KG1 (cell line): ENCODE data around the gene SDHA.
A peak's percentile ranks its signal among the peaks of the same experiment; 100 is the strongest.
"Not testable (repeated sequence)": the region's sequence is repeated elsewhere in the genome, so short reads cannot be mapped to it uniquely, and the experiment has no call there.

ENCODE experiments used
- DNase-seq: peaks from one replicate; lab custom pipeline; 2025; lab: John Stamatoyannopoulos, UW

SDHA gene

GRCh38 chr5:186091-187041 is 31.8 kb upstream of the SDHA start:
- no peak for DNase-seq

DNA sequence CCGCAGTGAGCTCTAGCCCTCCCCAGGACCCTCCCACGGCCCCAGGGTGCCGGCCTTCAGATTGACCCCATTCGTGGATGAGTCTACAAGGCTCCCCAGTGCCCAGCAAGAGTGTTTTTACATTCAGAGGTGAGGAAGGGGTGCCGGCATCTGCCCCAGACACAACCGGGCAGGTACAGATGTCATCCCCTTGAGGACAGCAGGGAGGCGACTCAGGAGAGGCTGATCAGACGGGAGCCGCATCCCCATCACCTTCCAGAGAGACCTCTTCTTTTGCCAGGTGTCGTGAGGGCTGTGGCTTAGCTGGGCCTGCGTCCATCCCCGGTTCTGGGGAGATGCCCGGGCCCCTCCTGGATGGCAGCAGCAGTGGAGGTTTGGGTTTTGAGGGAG is 31.1 kb upstream of the SDHA start:
- DNase-seq, result no peak

DNA sequence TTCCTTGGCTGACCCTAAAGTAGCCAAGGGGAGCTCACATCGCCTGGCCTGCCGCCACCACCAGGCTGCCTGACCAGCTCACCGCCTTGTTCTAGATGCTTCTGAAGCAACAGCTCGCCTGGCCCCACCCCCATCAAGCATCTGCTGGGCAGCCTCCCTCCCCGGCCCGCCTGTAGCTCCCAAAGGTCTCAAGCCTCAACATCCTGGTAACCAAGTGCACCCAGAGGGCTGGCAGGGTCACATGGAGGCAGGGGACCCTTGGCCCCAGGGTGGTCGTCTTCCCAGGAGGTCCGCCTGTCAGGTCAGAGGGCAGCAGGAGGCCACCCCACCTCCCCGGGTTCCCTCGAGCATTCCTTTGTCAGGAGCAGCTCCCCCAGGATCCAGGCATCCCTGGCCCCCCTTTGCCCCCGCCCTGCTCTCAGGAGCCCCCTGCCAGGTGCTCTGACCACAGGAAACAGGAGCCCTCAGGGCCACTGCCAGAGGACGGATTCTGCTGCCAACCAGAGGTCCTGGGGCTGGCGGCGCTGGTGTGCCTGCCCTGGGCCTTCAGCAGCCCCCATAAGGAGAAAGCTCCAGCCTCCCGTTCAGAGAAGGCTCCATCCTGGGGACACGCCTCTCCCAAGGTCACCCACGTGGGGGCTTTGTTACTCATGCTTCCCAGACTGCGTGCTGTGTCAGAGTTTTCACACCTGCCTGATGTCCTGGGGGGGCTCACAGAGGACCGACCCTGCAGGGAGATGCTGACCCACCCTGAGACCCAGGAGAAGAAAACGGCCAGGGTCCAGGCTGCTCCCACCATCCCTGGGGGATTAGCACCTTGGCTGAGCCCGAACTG is 30.3 kb upstream of the SDHA start:
- no peak for DNase-seq

- DNase-seq, result peak; percentile 50
Measured at GRCh38 chr5:188488-189481, 29.3 kb upstream of the SDHA start.

DNA sequence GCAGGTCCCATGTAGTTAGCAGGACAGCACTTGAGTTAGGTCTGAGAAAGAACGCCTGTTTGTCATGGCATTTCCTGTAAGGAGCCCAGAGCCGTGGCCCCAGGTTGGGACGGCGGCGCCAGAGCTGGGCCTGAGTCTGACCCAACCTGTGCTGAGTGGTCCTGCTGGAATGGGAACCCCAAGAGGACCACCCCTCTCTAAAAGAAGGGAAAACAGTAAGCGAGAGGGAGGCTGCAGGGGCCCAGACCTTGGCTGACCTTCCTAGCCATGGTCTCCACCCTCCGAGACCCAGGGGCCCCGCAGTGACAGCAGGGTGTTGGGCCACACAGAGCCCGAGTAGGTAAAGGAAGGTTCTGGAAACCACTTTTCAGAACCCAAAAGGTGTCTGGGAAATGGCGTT is 28.6 kb upstream of the SDHA start:
- no peak for DNase-seq

- DNase-seq, result no peak
Measured at GRCh38 chr5:189976-190365, 28.1 kb upstream of the SDHA start.

GRCh38 chr5:190366-191035 is 27.6 kb upstream of the SDHA start:
- DNase-seq, result no peak

GRCh38 chr5:191036-191948 is 26.8 kb upstream of the SDHA start, which contains the start of gene LRRC14B:
LRRC14B (plus strand) TSS chr5:191495; CDS start chr5:191539, 44 bp downstream.
- DNase-seq, result no peak

DNA sequence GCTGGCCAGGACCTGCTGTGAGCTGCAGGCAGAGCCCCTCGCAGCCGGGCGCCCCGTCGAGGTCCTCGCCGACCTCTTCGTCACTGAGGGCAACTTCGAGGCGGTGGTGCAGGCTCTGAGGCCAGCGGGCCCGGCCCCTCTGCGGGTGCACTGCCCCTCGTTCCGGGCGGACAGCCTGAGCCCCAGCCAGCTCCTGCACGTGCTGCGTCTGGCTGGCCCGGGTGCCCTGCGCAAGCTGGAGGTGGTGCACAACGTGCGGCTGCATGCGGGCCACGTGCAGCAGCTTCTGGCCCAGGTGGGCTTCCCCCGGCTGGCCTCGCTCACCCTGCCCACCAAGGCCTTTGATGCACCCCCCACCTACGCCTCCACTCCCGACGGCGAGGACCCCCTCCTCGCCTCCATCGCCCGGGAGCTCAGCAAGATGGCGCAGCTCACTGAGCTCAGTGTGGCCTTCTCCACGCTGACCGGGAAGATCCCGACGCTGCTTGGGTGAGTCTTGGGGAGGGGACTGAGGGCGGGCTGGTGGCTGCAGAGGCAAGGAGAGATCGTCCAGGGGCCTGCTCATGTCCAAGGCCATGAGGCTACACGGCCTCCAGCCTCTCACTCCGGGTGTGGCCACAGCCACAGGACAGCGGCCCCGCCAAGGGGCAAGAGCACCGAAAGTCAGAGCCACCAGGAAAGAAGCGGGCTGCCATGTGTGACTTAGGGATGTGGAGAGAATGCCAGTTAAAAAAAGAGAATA is 26.0 kb upstream of the SDHA start:
- no peak for DNase-seq

GRCh38 chr5:192691-192969 is 25.5 kb upstream of the SDHA start:
- no peak for DNase-seq

DNA sequence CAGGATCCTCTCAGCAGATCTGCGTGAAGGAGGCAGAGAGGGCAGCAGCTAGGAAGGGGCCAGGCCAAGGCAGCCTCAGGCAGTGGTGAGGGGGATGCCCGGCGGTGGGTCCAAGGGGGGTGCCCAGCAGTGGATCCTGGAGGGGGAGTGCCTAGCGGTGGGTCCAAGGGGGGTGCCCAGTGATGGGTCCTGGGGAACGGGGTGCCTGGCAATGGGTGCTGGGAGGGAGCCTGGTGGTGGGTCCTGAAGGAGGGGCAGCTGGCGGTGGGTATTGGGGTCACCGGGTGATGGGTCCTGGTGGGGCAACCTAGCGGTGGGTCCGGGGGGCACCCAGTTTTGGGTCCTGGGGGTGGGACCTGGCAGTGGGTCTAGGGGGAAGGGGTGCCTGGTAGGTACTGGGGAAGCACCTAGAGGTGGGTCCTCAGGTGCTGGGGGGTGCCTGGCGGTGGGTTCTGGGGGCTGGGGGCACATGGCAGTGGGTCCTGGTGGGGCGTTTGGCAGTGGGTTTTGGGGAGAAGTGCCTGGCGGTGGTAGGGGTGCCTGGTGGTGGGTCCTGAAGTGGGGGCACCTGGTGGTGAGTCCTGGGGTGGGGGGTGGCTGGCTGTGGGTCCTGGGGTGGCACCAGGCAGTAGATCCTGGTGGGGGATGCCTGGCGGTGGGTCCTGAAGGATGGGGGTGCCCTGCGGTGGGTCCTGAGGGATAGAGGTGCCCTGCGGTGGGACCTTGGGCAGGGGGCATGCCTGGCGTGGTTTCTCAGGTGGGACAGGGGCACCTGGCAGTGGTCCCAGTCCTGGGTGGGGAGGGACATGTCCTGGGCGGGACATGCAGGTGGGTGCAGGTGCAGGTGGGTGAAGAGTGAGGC is 24.9 kb upstream of the SDHA start:
- no peak for DNase-seq

DNA sequence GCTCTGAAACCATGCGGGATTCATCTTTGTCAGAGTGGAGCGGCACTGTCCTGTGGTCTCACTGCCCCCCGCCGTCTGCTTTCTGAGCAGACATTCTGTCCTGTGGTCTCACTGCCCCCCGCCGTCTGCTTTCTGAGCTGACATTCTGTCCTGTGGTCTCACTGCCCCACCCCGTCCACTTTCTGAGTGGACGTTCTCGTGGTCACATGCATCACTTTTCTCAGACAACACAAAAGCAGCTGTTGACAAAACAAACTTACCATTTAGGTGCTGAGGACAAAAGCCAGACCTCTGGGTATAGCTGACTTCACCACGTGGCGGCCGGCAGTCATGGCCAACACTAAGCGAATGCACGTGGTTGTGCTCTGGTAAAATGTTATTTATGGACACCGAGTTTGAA is 24.0 kb upstream of the SDHA start:
- no peak for DNase-seq

DNA sequence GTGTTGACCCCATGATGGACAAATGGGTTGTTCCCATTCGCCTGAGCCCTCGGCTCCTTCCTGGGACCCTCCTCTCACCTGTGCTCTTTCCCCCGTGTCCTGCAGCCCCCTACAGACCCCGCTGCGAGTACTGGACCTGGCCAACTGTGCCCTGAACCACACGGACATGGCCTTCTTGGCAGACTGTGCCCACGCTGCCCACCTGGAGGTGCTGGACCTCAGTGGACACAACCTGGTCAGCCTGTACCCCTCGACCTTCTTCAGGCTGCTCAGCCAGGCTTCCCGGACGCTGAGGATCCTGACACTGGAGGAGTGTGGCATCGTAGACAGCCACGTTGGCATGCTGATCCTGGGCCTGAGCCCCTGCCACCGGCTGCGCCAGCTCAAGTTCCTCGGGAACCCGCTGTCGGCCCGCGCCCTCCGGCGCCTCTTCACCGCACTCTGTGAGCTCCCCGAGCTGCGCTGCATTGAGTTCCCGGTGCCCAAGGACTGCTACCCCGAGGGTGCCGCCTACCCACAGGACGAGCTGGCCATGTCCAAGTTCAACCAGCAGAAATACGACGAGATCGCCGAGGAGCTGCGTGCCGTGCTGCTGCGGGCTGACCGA is 23.4 kb upstream of the SDHA start:
- DNase-seq, result no peak

DNA sequence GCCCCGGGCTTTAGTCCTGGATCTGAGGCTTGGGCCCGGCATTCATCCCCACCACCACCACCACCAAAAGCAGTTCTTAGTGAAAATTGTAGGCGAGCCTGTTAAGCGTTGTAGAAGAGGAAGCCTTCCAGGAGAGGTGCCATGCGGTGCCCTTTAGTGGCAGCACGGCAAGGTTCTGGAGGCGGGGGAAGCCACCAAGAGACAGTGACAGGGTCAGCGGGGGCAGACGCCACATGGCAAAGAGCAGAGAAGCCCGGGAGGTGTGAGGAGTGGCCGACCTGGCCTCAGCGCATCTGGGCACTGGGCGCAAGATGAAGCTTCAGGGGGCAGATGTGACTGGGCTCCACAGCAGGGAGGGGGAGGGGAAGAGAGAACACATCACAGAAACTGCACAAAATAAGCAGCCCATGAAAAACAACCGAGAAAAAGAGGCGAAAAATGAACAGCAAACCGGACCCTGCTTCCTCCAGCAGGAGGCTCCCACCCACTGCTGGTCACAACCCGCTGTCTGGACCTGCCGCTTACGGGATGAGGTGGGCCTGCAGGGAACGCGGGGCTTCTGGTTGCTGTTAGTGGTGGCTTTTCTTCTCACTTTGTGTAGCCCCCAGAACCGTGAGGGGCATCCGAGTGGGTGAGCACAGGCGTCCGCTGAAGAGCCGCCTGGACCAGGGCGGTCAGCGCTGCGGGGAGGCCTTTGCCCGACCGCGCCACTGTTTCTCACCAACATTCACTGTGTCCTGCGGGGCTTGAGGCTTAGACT is 22.5 kb upstream of the SDHA start:
- no peak for DNase-seq

- DNase-seq, result no peak
Measured at GRCh38 chr5:196350-196749, 21.8 kb upstream of the SDHA start.

GRCh38 chr5:197031-197430 is 21.1 kb upstream of the SDHA start:
- DNase-seq, result not testable (repeated sequence)

DNA sequence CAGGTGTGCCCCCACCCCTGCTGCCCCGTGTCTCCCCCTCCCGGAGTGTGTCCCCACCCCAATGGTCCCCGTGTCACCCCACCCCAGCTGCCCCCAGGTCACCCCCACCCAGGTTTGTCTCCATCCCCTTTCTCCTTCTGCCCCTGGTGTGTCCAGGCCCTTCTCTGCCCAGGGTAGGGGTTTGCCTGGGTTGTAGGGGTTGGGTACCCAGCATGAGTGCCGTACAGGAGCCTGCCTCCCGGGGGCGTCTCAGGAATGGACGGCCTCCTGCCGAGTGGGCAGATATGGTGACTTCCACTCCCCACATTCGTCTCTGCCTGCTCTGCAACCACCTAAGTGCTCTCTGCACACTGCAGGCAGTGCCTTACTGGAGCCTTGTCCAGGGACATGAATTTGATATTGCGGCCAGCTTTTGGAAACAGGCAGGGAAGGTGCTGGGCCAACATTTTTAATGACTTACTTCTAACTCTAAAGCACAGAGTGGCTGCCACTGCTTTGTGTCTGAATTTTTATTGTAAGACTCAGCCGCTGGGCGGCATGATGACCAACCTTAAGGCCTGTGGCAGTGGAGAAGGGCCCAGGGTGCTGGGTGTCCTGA is 20.1 kb upstream of the SDHA start:
- no peak for DNase-seq
